H1 (cell line): ENCODE measurements around the gene SERPINA6. TPM values are rescaled to one million over a fixed set of nuclear protein-coding genes. Genes with fewer than 3 reads are reported as not detected.

Experiments used
- CTCF ChIA-PET: fragments of 300-600 bp; sonication (Branson Sonifier 250); formaldehyde crosslinking; loops from one replicate; lab custom pipeline; 2021; ENCODE audit not compliant: partially characterized antibody; lab: Charles Lee
- POLR2A ChIA-PET: fragments of 300-600 bp; sonication (Branson Sonifier 250); formaldehyde crosslinking; loops from one replicate; lab custom pipeline; 2021; ENCODE audit warnings: inconsistent platforms; ENCODE audit not compliant: partially characterized antibody; lab: Charles Lee
- DNase-seq, 2 experiments: peaks; one replicate each; pipeline versions ENCODE4 v3.0.0 to v3.0.0-alpha.2; 2010 to 2022; ENCODE audit warnings: low spot score in 2 of 2, low read depth in 1 of 2, mixed read lengths in 1 of 2
- FAIRE-seq: peaks from 2 replicates; lab custom pipeline; 2011; peaks lifted over from hg19 to GRCh38; lab: Jason Lieb, UNC
- H2AFZ ChIP-seq: 2 replicates; pipeline ENCODE4 v1.8.1; 2012; ENCODE audit warnings: low read length, inconsistent platforms
- H2AK5ac ChIP-seq: 2 replicates; pipeline ENCODE4 v1.6.1; 2013; ENCODE audit warnings: low read depth, low read length
- H2BK120ac ChIP-seq: replicated peaks from 2 replicates; pipeline ENCODE3; 2013; ENCODE audit warnings: low read depth, low read length, inconsistent platforms
- H2BK12ac ChIP-seq: 2 replicates; pipeline ENCODE4 v1.6.1; 2013; ENCODE audit warnings: low read depth, low read length
- H2BK15ac ChIP-seq: 2 replicates; pipeline ENCODE4 v1.6.1; 2013; ENCODE audit warnings: low read length
- H2BK20ac ChIP-seq: 2 replicates; pipeline ENCODE4 v1.6.1; 2013; ENCODE audit warnings: low read length
- H2BK5ac ChIP-seq: 2 replicates; pipeline ENCODE4 v1.6.1; 2013; ENCODE audit warnings: low read depth, low read length
- H3K14ac ChIP-seq: 2 replicates; pipeline ENCODE4 v1.6.1; 2013; ENCODE audit warnings: inconsistent platforms; ENCODE audit not compliant: insufficient read length
- H3K18ac ChIP-seq: 2 replicates; pipeline ENCODE4 v1.6.1; 2013; ENCODE audit warnings: low read length; ENCODE audit errors: extremely low read depth
- H3K23ac ChIP-seq: 2 replicates; pipeline ENCODE4 v1.6.1; 2013; ENCODE audit warnings: inconsistent platforms; ENCODE audit not compliant: insufficient read length
- H3K23me2 ChIP-seq: 2 replicates; pipeline ENCODE4 v1.6.1; 2013; ENCODE audit warnings: low read depth, low read length
- H3K27ac ChIP-seq: 2 replicates; pipeline ENCODE4 v1.6.1; 2011; ENCODE audit warnings: low read depth, low read length, inconsistent platforms
- H3K27me3 ChIP-seq, 4 experiments: replicated peaks in 1 of 4; 1 replicate in 1 of 4; 2 replicates in 3 of 4; pipeline versions ENCODE4 v1.6.1 to v1.8.1; 2011 to 2013; ENCODE audit warnings: low read length in 3 of 4, mild to moderate bottlenecking in 3 of 4, inconsistent platforms in 2 of 4, mixed read lengths in 2 of 4, moderate library complexity in 1 of 4; ENCODE audit not compliant: control insufficient read depth in 3 of 4, insufficient read depth in 3 of 4; ENCODE audit errors: extremely low read depth in 1 of 4
- H3K36me3 ChIP-seq, 4 experiments: 2 replicates each; pipeline versions ENCODE4 v1.6.1 to v1.8.1; 2011 to 2013; ENCODE audit warnings: mild to moderate bottlenecking in 4 of 4, low read length in 3 of 4, moderate library complexity in 2 of 4, control low read depth in 1 of 4, inconsistent platforms in 1 of 4; ENCODE audit not compliant: insufficient read depth in 4 of 4, control insufficient read depth in 2 of 4
- H3K4ac ChIP-seq: replicated peaks from 2 replicates; pipeline ENCODE3; 2013; ENCODE audit warnings: low read length, low read depth, mixed read lengths, inconsistent platforms; ENCODE audit not compliant: insufficient read length
- H3K4me1 ChIP-seq, 4 experiments: replicated peaks in 1 of 4; 1 replicate in 1 of 4; 2 replicates in 3 of 4; pipeline versions ENCODE4 v1.6.1 to v1.8.1; 2011 to 2013; ENCODE audit warnings: low read length in 3 of 4, inconsistent platforms in 2 of 4, mixed read lengths in 1 of 4; ENCODE audit not compliant: insufficient read depth in 4 of 4, control insufficient read depth in 3 of 4
- H3K4me2 ChIP-seq, 2 experiments: 2 replicates each; pipeline versions ENCODE4 v1.6.1 to v1.8.1; 2011 to 2013; ENCODE audit warnings: low read depth in 2 of 2, low read length in 2 of 2, control low read depth in 1 of 2, inconsistent platforms in 1 of 2, mild to moderate bottlenecking in 1 of 2; ENCODE audit not compliant: insufficient read depth in 1 of 2
- H3K4me3 ChIP-seq, 4 experiments: fragments of 200-600, 300-600 bp in 1 of 4; sonication (generic), shearing (Covaris generic), sonication (Bioruptor Twin) in 1 of 4; 2 replicates each; pipeline versions ENCODE4 v1.5.1 to v1.8.1; 2011 to 2016; ENCODE audit warnings: low read length in 4 of 4, low read depth in 3 of 4, control low read depth in 2 of 4, inconsistent platforms in 2 of 4, mild to moderate bottlenecking in 2 of 4, mixed read lengths in 1 of 4, moderate library complexity in 1 of 4; ENCODE audit not compliant: insufficient read depth in 2 of 4; ENCODE audit errors: extremely low read depth in 1 of 4
- H3K56ac ChIP-seq: replicated peaks from 2 replicates; pipeline ENCODE3; 2013; ENCODE audit warnings: low read depth, mild to moderate bottlenecking, mixed read lengths, low read length, inconsistent platforms; ENCODE audit not compliant: insufficient read length
- H3K79me1 ChIP-seq: 2 replicates; pipeline ENCODE4 v1.6.1; 2013; ENCODE audit warnings: low read depth, low read length, control low read depth
- H3K79me2 ChIP-seq, 2 experiments: 2 replicates each; pipeline versions ENCODE4 v1.6.1 to v1.8.1; 2012 to 2013; ENCODE audit warnings: low read length in 2 of 2, mild to moderate bottlenecking in 2 of 2, inconsistent platforms in 1 of 2; ENCODE audit not compliant: insufficient read depth in 2 of 2, control insufficient read depth in 1 of 2
- H3K9ac ChIP-seq, 4 experiments: replicated peaks in 1 of 4; 1 replicate in 1 of 4; 2 replicates in 3 of 4; pipeline versions ENCODE4 v1.6.1 to v1.8.1; 2011 to 2013; ENCODE audit warnings: low read depth in 3 of 4, low read length in 3 of 4, control low read depth in 2 of 4, mild to moderate bottlenecking in 2 of 4, moderate library complexity in 2 of 4, inconsistent platforms in 1 of 4; ENCODE audit errors: extremely low read depth in 1 of 4
- H3K9me3 ChIP-seq, 2 experiments: 2 replicates each; pipeline versions ENCODE4 v1.6.1 to v1.8.1; 2012 to 2013; ENCODE audit warnings: mild to moderate bottlenecking in 2 of 2, moderate library complexity in 2 of 2, control low read depth in 1 of 2, inconsistent platforms in 1 of 2, low read depth in 1 of 2, low read length in 1 of 2, mixed read lengths in 1 of 2; ENCODE audit not compliant: insufficient read depth in 2 of 2
- H4K20me1 ChIP-seq, 2 experiments: replicated peaks in 1 of 2; 2 replicates each; pipeline versions ENCODE3 to v1.8.1; 2011 to 2013; ENCODE audit warnings: inconsistent platforms in 2 of 2, low read length in 2 of 2, mild to moderate bottlenecking in 1 of 2; ENCODE audit not compliant: insufficient read depth in 2 of 2, control insufficient read depth in 1 of 2
- H4K5ac ChIP-seq: 2 replicates; pipeline ENCODE4 v1.6.1; 2013; ENCODE audit warnings: low read length, low read depth, mixed read lengths, inconsistent platforms; ENCODE audit not compliant: insufficient read length
- H4K8ac ChIP-seq: 2 replicates; pipeline ENCODE4 v1.8.0; 2013; ENCODE audit warnings: mild to moderate bottlenecking, moderate library complexity, low read length, inconsistent platforms; ENCODE audit not compliant: insufficient read depth; ENCODE audit errors: extremely low read depth
- H4K91ac ChIP-seq: replicated peaks from 2 replicates; pipeline ENCODE3; 2013; ENCODE audit warnings: low read length, mixed read lengths, inconsistent platforms; ENCODE audit not compliant: insufficient read length
- CHD1 ChIP-seq: IDR thresholded peaks from 2 replicates; pipeline ENCODE4 v1.6.1; 2012; ENCODE audit warnings: low read depth, low read length, improper control_type of control experiment
- KDM5A ChIP-seq: fragments of 200-600 bp; IDR thresholded peaks from 2 replicates; pipeline ENCODE4 v1.7.1; 2012; ENCODE audit warnings: mild to moderate bottlenecking, low read length, inconsistent platforms, mixed read lengths
- WGBS, 2 experiments: shearing (Covaris generic) in 1 of 2; methylation state at CpG; one replicate each; pipeline versions ENCODE4 v1.1.6 to v1.1.7; 2013 to 2015; ENCODE audit warnings: low lambda C conversion rate in 2 of 2, mixed read lengths in 2 of 2, inconsistent platforms in 1 of 2, low coverage in 1 of 2, missing lambda C conversion rate in 1 of 2; ENCODE audit not compliant: insufficient replicate concordance in 2 of 2, insufficient coverage in 1 of 2, insufficient read length in 1 of 2; ENCODE audit errors: extremely low coverage in 1 of 2, missing lambda C conversion rate in 1 of 2; 5-methylcytosine and 5-hydroxymethylcytosine counted together
- polyA plus RNA-seq, 7 experiments: library from polyadenylated mRNA; depleted of rRNA in 3 of 7; stranded (reverse) in 5 of 7; unstranded in 2 of 7; fragments of >200 nt in 5 of 7; fragments of 200-250 nt in 2 of 7; gene quantifications; 1 replicate in 5 of 7; 2 replicates in 1 of 7; 4 replicates in 1 of 7; pipeline versions ENCODE4 v1.2.1 to v1.2.3, GENCODE V29; 2011 to 2013; ENCODE audit warnings: missing spikeins in 2 of 7, mixed read lengths in 2 of 7
- total RNA-seq: library from RNA; stranded (reverse); fragmentation: NEBNext Ultra II Directional; extraction: Animal tissue kit (Norgen Biotek cat#: 25700); gene quantifications from 2 replicates; pipeline ENCODE4 v1.2.1, GENCODE V29; 2021

SERPINA6 gene
- total and polyA plus RNA-seq, 2 of the 8 experiments (the other 6 are each of a cell fraction or from before 2014, with no cell fraction given): not detected

DNA sequence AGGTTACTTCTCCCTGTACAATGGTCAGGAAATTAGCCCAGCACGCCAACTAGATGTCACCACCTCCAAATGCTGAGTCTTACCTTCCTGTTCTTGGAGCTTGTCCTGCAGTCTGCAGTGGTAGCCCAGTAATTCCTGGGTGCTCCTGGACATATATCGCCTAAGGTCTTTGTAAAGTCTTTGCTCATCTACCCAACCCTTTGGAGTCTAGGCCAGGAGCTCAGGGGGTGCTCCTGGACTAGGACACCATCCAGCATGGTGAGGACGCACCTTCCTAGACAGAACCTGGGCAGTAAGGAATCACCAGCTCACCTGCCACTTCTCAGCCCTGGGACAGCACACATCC, 30.6 kb downstream of the SERPINA6 start:
- Histone ChIP-seq H3K14ac (no peak overlapping the region), H2AK5ac (no peak overlapping the region), H3K4ac (no peak overlapping the region), H3K9ac (no peak overlapping the region), H3K23me2 (no peaks in the 10 kb centered on the region), H2BK5ac (no peak overlapping the region), H3K27ac (no peak overlapping the region), H3K36me3 (no peaks in the 10 kb centered on the region), H2BK15ac (no peak overlapping the region), H3K56ac (no peak overlapping the region), H3K79me1 (no peaks in the 10 kb centered on the region), H3K4me3 (no peak overlapping the region), H3K18ac (no peak overlapping the region), H3K23ac (no peak overlapping the region), H3K9me3 (no peaks in the 10 kb centered on the region; a peak in 1 of 4 replicates), H4K8ac (no peak overlapping the region), H3K4me2 (no peak overlapping the region), H3K79me2 (no peaks in the 10 kb centered on the region), H3K27me3 (no peaks in the 10 kb centered on the region; a peak in 1 of 7 replicates), H2BK20ac (no peak overlapping the region), H4K5ac (no peak overlapping the region), H3K4me1 (peaks cover 0 to 7% (median 2%) of the 10 kb centered on the region in 4 experiments; a peak in 3 of 7 replicates), H2BK120ac (no peak overlapping the region), H2BK12ac (no peak overlapping the region), H4K91ac (no peak overlapping the region), H2AFZ (no peak overlapping the region), H4K20me1 (no peaks in the 10 kb centered on the region)
- CTCF ChIA-PET: interaction anchor here (1.1 to 1.6 kb wide), 4 partner anchors 15 to 352 kb away, joined by 3 to 7 read pairs (median 3); no protein-coding TSS in a partner anchor
- POLR2A ChIA-PET: no interaction called here
- FAIRE-seq: no peak
- WGBS, 2 experiments: 92% methylated on average over 3 of the region's 3 CpGs; no CpG with 5 or more reads in 1 of the 2 experiments
- DNase-seq: peak in 1 of 2 experiments; percentile 35
- no peak for TF ChIP-seq CHD1
- no peak for TF ChIP-seq KDM5A
